ENCODE results near the gene ITGB3BP.

- TF ChIP-seq CTCF (IDR thresholded peaks at IDR 0.05; ENCODE audit: insufficient read depth, low read length, poor library complexity, severe bottlenecking) (no peak), EZH2phosphoT487 (conservative IDR thresholded peaks at IDR 0.05; ENCODE audit: low read length) (no peak)
Observed at GRCh38 chr1:63413394-63413793, 109.6 kb downstream of the ITGB3BP start.
